GM21360 (cell line): ENCODE results near the gene MARCHF10.
"Not testable (repeated sequence)": the region's sequence is repeated elsewhere in the genome, so short reads cannot be mapped to it uniquely, and the experiment has no call there.

Experiments used
- ATAC-seq: cut with Tn5 transposase; IDR thresholded peaks from one replicate; pipeline ENCODE4 v1.9.1; 2021; ENCODE audit warnings: mild to moderate bottlenecking, moderate library complexity; ENCODE audit not compliant: unreplicated experiment

MARCHF10 gene, protein sequence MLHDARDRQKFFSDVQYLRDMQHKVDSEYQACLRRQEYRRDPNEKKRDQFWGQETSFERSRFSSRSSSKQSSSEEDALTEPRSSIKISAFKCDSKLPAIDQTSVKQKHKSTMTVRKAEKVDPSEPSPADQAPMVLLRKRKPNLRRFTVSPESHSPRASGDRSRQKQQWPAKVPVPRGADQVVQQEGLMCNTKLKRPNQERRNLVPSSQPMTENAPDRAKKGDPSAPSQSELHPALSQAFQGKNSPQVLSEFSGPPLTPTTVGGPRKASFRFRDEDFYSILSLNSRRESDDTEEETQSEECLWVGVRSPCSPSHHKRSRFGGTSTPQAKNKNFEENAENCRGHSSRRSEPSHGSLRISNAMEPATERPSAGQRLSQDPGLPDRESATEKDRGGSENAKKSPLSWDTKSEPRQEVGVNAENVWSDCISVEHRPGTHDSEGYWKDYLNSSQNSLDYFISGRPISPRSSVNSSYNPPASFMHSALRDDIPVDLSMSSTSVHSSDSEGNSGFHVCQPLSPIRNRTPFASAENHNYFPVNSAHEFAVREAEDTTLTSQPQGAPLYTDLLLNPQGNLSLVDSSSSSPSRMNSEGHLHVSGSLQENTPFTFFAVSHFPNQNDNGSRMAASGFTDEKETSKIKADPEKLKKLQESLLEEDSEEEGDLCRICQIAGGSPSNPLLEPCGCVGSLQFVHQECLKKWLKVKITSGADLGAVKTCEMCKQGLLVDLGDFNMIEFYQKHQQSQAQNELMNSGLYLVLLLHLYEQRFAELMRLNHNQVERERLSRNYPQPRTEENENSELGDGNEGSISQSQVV

GRCh38 chr17:62807812-62808575, at the start of gene MARCHF10:
Gene MARCHF10 (minus strand): TSS chr17:62808314. CDS start chr17:62801735, 6,579 bp downstream.
- no peak for ATAC-seq

DNA sequence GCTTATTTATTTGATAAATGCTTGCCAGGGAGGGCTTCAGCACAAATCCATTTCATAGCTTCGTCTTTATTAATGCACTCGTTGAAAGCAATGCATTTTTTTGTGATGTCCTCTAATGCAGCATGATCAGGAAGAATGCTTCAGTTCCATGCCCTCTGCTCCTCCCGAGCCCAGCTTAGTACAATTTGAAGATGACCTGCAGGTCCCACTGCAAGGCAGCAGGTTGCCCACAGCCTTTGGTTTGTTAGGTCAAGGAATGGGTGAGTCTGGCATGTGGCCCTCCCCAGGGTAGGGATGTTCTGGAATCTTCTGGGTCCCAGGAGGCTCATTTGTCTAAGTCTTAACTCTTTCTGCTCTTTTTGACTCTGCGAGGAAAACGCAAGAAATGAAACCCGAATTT, 49.4 kb upstream of the MARCHF10 start:
- no peak for ATAC-seq

GRCh38 chr17:62856594-62856993, 48.5 kb upstream of the MARCHF10 start:
- ATAC-seq = no peak

- no peak for ATAC-seq
Measured at GRCh38 chr17:62855156-62855555, 47.0 kb upstream of the MARCHF10 start.

GRCh38 chr17:62854098-62854680, 46.1 kb upstream of the MARCHF10 start:
- no peak for ATAC-seq

- ATAC-seq = no peak
Measured at GRCh38 chr17:62852195-62852594, 44.1 kb upstream of the MARCHF10 start.

DNA sequence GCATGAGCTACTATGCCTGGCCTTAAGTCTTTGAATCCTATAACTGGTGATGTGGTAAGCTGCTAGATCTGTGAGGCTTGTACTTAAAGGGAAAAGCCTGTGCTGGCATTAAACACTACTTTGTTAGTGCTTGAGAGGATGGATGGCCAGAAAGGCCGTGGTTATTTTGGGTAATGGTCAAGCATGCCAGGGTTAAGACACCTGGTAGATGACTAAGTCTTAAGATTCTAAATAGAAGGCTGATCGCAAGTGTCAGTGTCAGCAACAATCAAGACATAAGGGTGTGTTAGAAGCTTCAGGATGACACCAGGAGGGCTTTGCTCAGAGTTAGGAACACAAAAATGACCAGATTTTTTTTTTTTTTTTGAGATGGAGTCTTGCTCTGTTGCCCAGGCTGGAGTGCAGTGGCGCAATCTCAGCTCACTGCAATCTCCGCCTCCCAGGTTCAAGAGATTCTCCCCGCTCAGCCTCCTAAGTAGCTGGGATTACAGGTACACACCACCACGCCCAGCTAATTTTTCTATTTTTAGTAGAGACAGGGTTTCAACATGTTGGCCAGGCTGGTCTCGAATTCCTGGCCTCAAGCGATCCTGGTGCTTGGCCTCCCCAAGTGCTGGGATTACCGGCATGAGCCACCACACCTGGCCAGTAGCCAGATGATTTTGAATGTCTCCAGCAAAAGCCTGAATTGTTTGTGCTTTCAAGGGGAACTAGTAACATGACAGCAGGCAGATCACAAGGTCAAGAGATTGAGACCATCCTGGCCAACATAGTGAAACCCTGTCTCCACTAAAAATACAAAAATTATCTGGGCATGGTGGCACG, 41.7 kb upstream of the MARCHF10 start:
- ATAC-seq = not testable (repeated sequence)

DNA sequence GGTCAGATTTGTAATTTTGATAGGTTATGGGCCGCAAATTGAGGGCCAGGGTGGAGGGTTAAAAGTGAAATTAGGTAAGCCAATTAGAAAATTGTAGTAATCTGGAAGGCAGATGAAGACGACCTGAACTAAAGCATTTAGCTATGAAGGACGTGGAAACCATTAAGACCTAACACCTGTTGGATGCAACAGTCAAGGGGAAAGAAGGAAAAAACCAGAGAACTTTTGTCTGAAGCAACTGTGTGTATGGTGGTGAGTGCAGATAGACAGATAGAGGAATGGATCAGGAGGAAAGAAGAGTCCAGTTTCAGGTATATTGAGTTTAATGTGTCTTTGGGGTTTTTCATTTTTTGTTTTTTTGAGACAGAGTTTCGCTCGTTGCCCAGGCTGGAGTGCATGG, 40.2 kb upstream of the MARCHF10 start:
- ATAC-seq = no peak

DNA sequence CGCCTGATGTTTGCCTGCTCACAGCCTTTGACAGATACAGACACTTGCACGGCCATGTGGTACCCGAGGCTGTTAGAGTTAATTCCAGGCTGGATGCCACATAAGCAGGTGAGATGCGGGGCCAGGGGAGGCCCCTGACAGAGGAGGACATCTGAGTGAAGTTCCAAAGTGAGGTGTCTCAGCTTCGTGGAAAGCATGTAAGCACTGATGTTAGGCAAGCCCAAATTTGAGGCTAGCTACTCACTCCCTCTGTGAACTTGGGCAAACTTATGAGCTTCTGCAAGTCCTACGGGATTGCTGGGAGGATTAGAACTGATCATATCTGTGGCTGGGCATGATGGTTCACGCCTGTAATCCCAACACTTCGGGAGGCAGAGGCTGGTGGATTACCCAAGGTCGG, 39.3 kb upstream of the MARCHF10 start:
- no peak for ATAC-seq

DNA sequence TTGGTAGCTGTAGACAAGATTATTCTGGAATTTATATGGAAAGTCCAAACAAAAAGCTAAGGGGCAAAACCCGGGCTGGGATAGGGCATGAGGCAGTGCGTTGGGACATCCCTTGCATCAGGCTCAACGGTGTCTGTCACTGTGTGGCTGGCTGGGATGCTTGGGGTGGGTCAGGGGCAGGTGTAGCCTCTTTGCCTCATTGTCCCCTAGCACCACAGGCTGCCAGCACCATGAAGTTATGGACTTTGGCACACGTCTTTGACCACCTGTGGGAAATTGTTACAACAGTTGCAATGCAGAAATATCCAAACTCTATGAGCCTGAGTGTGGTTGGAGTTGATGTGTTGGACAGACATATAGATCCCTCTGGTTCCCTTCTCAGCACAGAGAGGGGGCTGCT, 32.8 kb upstream of the MARCHF10 start:
- ATAC-seq = no peak

DNA sequence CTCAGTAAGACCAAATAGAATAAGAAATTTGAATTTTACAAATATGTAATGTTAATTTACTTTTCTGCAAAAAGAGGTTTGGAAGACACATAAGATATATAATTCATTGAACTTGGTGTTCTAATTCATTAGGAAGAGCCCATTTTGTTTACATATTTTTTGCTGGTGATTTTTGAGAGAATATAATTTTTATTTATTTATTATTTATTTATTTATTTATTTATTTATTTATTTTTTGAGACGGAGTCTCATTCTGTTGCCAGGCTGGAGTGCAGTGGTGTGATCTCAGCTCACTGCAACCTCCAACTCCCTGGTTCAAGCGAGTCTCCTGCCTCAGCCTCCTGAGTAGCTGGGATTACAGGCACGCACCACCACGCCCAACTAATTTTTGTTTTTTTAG, 25.7 kb upstream of the MARCHF10 start:
- ATAC-seq = not testable (repeated sequence)

GRCh38 chr17:62832405-62832804, 24.3 kb upstream of the MARCHF10 start:
- no peak for ATAC-seq

GRCh38 chr17:62831066-62831465, 23.0 kb upstream of the MARCHF10 start:
- ATAC-seq = not testable (repeated sequence)

- ATAC-seq = no peak
Measured at GRCh38 chr17:62827746-62828485, 19.8 kb upstream of the MARCHF10 start.

DNA sequence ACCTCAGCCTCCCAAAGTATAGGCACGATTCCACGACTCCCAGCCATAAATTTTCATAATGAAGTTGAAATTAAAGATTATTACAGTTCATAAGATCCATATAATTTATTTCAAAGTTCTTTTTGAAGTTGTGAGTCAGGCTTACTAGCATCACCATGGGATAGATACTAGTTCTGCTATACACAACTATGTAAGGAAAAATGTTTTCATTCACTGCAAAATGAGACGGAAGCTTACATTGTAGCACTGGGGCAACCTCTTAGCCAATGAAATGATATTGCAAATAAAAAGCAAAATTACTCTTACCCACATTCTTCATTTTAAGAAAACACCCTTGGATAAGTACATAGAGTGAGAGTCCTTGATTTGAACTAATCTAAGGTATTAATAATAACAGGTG, 18.8 kb upstream of the MARCHF10 start:
- ATAC-seq = no peak

GRCh38 chr17:62825182-62825581, 17.1 kb upstream of the MARCHF10 start:
- no peak for ATAC-seq

DNA sequence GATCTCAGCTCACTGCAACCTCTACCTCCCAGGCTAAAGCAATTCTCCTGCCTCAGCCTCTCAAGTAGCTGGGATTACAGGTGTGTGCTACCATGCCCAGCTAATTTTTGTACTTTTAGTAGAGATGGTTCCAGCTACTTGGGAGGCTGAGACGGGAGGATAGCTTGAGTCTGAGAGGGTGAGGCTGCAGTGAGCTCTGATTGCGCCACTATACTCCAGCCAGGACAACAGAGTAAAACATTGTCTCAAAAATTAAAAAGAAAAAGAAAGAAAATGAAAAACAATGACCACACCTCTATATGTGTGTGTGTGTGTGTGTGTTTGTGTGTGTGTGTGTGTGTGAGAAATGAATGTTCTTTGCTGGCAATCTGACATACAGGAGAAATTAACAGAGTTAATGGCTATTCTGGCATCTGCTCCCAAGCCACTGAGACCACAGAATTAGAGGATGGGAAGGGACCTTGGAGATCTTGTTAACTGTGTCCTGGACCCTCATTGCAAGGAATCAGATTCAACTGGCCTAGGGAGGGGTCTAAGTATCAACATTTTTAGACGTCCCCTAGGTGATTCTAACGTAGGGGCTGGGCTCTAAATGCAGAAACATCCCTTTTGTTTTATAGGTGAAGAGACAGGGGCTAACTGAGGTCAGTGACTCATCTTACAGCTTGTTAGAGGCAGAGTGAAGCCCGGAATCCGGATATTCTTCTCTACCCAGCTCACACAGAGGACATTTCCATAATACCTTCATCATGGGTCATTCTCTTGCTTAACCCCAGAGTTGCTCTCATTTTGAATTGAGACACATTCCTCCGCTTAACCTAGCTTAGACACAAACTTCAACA, 16.4 kb upstream of the MARCHF10 start:
- no peak for ATAC-seq

DNA sequence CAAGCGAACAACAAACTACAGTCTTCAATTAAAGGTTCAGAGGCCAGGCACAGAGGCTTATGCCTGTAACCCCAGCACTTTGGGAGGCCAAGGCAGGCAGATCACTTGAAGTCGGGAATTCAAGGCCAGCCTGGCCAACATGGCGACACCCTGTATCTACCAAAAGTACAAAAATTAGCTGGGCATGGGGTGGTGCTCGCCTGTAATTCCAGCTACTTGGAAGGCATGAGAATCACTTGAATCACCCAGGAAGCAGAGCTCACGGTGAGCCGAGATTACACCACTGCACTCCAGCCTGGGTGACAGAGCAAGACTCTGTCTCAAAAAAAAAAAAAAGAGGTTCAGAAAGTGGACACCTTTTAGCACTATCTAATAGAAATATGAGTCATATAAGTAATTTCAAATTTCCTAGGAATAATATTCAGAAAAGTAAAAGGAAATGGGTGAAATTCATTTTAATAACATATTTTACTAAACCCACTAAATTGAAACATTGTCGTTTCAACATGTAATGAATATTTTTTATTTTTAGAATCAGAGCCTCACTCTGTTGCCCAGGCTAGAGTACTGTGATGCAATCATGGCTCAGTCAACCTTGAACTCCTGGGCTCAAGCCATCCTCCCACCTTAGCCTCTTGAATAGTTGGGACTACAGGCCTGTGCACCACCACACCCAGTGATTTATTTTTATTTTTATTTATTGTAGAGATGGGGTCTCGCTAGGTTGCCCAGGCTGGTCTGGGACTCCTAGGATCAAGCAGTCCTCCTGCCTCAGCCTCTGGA, 15.2 kb upstream of the MARCHF10 start:
- ATAC-seq = no peak
